D341Med (cell line): ENCODE data around the gene ZNF200.

Experiments
- DNase-seq: peaks from one replicate; pipeline ENCODE4 v3.0.0; 2012; ENCODE audit warnings: low spot score

Gene ZNF200

DNA sequence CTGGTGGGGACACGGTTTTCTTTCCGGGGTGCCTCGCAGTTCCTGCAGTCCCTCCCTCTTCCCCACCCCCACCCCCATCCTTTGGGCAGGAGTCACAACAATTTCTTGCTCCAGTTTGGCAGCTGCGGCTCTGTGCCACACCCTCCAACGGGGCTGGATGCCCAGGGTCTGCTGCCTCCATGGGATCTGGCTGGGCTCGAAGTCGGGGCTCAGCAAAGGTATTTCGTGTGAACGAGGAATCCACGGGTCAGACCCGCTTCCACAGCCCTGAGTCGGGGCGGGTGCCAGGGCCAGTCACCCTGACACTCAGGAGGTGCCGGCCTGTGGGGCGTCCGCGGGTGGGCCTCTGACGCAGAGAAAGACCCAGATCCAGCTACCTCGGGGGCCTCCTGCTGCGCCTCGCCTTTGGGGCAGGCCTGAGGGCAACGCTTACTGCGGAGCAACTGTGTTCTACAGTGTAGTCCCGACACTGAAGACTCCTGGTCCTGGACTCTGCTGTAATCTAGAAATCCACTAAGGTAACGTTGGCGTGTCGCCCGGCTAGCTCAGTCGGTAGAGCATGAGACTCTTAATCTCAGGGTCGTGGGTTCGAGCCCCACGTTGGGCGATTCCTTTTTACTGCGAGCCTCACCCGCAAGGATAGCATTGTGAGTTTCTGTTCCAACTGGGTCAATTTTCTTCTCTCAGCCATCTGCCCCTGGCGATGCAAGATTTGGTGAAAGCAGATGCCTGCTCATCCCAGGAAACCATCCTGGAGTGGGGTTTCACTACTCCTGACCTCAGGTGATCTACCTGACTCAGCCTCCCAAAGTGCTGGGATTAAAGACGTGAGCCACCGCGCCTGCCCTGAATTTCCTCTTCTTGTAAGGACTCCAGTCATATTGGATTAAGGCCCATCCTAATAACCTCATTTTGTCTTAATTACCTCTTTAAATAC, 59.5 kb downstream of the ZNF200 start:
- peak; percentile 63 for DNase-seq

DNA sequence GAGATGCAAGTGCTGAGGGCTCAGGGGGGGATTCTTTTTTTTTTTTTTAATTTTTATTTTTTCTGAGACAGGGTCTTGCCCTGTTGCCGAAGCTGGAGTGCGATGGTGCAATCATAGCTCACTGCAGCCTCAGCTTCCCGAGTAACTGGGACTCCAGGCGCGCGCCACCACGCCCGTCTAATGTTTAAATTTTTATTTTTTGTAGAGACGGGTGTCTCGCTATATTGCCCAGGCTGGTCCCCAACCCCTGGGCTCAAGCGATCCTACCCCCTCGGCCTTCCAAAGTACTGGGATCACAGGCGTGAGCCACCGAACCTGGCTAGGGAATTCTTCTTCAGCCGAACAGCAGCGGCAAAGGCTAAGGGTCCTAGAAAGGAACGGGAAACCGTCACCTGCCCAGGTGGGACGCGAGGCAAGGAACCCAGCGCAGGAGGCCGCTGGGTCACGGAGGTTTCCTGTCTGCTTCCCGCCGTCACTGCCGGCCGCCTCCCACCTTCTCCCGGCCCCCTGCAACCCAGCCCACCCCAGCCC, 60.3 kb downstream of the ZNF200 start:
- DNase-seq = no peak

DNA sequence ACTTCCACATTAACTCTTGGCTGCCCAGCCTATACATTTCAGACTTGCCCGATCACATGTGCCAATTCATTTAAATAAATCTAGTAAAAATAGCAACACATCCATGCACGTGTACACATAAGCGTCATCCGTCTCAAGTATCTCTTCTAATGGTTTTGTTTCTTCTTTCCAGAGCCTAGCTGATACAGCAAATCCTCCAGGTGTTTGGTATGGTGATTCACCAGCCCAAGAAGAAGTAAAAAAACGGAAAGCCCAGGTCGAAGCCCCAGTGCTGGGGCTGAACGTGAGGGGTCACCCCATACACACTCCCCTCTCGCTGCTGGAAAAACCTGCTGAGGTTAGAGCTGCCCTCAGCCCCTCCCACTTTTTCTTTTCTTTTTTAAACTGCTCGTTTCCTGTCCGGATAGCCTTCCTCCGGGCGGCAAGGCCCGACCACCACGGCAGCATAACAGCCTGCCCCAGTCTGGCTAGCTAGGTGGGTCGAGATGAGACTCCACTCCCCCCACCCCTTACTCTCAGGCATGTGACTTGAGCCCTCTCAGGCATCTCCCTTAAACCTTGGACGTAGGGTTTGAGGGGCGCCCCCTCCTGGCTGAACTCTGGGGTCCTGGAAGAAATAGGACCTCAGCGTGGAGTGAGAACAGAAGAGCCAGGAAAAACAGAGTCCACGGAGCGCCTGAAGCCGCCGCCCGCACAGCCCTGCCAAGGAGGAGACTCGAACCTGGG, 60.9 kb downstream of the ZNF200 start:
- DNase-seq = peak; percentile 59
